GM23338 (cell line): Measurements from ENCODE around the gene ZMYND8. TPM values are rescaled to one million over a fixed set of nuclear protein-coding genes. Genes with fewer than 3 reads are reported as not detected.

Experiments used
- ATAC-seq: fragments of 200-7000 bp; cut with Tn5 transposase; 3 replicates; pipeline ENCODE4 v1.9.1; 2020
- DNase-seq: peaks from one replicate; pipeline ENCODE4 v3.0.0-alpha.2; 2015; ENCODE audit warnings: low spot score
- H2AFZ ChIP-seq: fragments of 200-600 bp; sonication (generic); 2 replicates; pipeline ENCODE4 v1.8.0; 2016; ENCODE audit warnings: antibody characterized with exemption, mild to moderate bottlenecking, moderate library complexity
- H3F3A ChIP-seq: fragments of 200-600 bp; sonication (generic); replicated peaks from 2 replicates; pipeline ENCODE4 v1.8.0; 2017; ENCODE audit warnings: antibody characterized with exemption, mixed run types, low read depth
- H3K27ac ChIP-seq: fragments of 200-600 bp; sonication (generic); 2 replicates; pipeline ENCODE4 v1.6.1; 2016; ENCODE audit warnings: low read depth
- H3K27me3 ChIP-seq: fragments of 200-600 bp; sonication (generic); 2 replicates; pipeline ENCODE4 v1.8.0; 2016; ENCODE audit warnings: mild to moderate bottlenecking, mixed run types, moderate library complexity; ENCODE audit not compliant: insufficient read depth
- H3K36me3 ChIP-seq: fragments of 200-600 bp; sonication (generic); 2 replicates; pipeline ENCODE4 v1.8.0; 2016; ENCODE audit warnings: mild to moderate bottlenecking; ENCODE audit not compliant: insufficient read depth
- H3K4me1 ChIP-seq: fragments of 200-600 bp; sonication (generic); 2 replicates; pipeline ENCODE4 v1.8.0; 2016; ENCODE audit warnings: mild to moderate bottlenecking, moderate library complexity; ENCODE audit not compliant: insufficient read depth
- H3K4me2 ChIP-seq: fragments of 200-600 bp; sonication (generic); 2 replicates; pipeline ENCODE4 v1.7.1; 2017; ENCODE audit warnings: mixed run types
- H3K4me3 ChIP-seq: fragments of 200-600 bp; sonication (generic); 2 replicates; pipeline ENCODE4 v1.6.1; 2016; ENCODE audit warnings: mixed run types
- H3K79me2 ChIP-seq: fragments of 200-600 bp; sonication (generic); replicated peaks from 2 replicates; pipeline ENCODE4 v1.8.0; 2017; ENCODE audit warnings: mild to moderate bottlenecking; ENCODE audit not compliant: insufficient read depth
- H3K9me2 ChIP-seq: fragments of 200-600 bp; sonication (generic); 2 replicates; pipeline ENCODE4 v1.8.0; 2017; ENCODE audit not compliant: insufficient read depth
- H4K20me1 ChIP-seq: fragments of 200-600 bp; sonication (generic); replicated peaks from 2 replicates; pipeline ENCODE4 v1.8.0; 2017; ENCODE audit warnings: mild to moderate bottlenecking; ENCODE audit not compliant: insufficient read depth
- H3K27ac Mint-ChIP-seq: 2 replicates; pipeline ENCODE4 v1.8.0; 2020; ENCODE audit warnings: inconsistent platforms, mild to moderate bottlenecking, moderate library complexity, mixed read lengths
- H3K27me3 Mint-ChIP-seq: 3 replicates; pipeline ENCODE4 v1.8.0; 2022; ENCODE audit warnings: low read depth, mild to moderate bottlenecking, moderate library complexity, mixed read lengths, inconsistent platforms; ENCODE audit not compliant: insufficient read depth, poor library complexity
- H3K36me3 Mint-ChIP-seq: 3 replicates; pipeline ENCODE4 v1.8.0; 2021; ENCODE audit warnings: low read depth, mild to moderate bottlenecking, inconsistent platforms, moderate library complexity, mixed read lengths
- H3K4me1 Mint-ChIP-seq: 3 replicates; pipeline ENCODE4 v1.8.0; 2020; ENCODE audit warnings: mild to moderate bottlenecking, inconsistent platforms, mixed read lengths
- H3K4me3 Mint-ChIP-seq: 3 replicates; pipeline ENCODE4 v1.8.0; 2021; ENCODE audit warnings: moderate library complexity, mild to moderate bottlenecking, inconsistent platforms, mixed read lengths
- H3K9me3 Mint-ChIP-seq: 3 replicates; pipeline ENCODE4 v1.8.0; 2020; ENCODE audit warnings: moderate library complexity, mild to moderate bottlenecking, inconsistent platforms, mixed read lengths
- CREB1 ChIP-seq: fragments of 250-450 bp; sonication (Bioruptor Pico); IDR thresholded peaks from 2 replicates; pipeline ENCODE4 v1.5.0; 2020; ENCODE audit warnings: low read depth, mild to moderate bottlenecking, moderate library complexity
- CTCF ChIP-seq, 2 experiments: fragments of 200-600 bp in 1 of 2; sonication (generic) in 1 of 2; conservative IDR thresholded peaks; 2 replicates each; pipeline versions ENCODE4 v1.5.1 to v1.6.1; 2016 to 2017; ENCODE audit warnings: antibody characterized with exemption in 2 of 2, low read depth in 2 of 2, mild to moderate bottlenecking in 2 of 2, moderate library complexity in 1 of 2
- EZH2phosphoT487 ChIP-seq: fragments of 200-600 bp; sonication (generic); IDR thresholded peaks from one replicate; pipeline ENCODE4 v1.8.1; 2018; ENCODE audit warnings: antibody characterized with exemption; ENCODE audit not compliant: unreplicated experiment
- STAT1 ChIP-seq: IDR thresholded peaks from one replicate; pipeline ENCODE4 v1.6.1; 2016; ENCODE audit warnings: antibody characterized with exemption; ENCODE audit not compliant: unreplicated experiment
- ZNF114 ChIP-seq: fragments of 250-450 bp; sonication (Bioruptor Pico); IDR thresholded peaks from 2 replicates; pipeline ENCODE4 v1.5.0; 2020; ENCODE audit warnings: mild to moderate bottlenecking, moderate library complexity
- ZNF331 ChIP-seq: fragments of 250-450 bp; sonication (Bioruptor Pico); IDR thresholded peaks from 2 replicates; pipeline ENCODE4 v1.5.0; 2020; ENCODE audit warnings: low read depth, mild to moderate bottlenecking, moderate library complexity
- ZNF462 ChIP-seq: fragments of 250-450 bp; sonication (Bioruptor Pico); IDR thresholded peaks from 2 replicates; pipeline ENCODE4 v1.5.0; 2020; ENCODE audit warnings: mild to moderate bottlenecking, moderate library complexity
- polyA plus RNA-seq: library from polyadenylated mRNA; unstranded; fragments of >200 nt; fragmentation: Nextera tagmentation; extraction: Ambion mirVana; gene quantifications from 2 replicates; pipeline ENCODE4 v1.2.1, GENCODE V29; 2016
- total RNA-seq: library from RNA; depleted of rRNA; stranded (reverse); fragments of >200 nt; shearing (Covaris generic); gene quantifications from 2 replicates; pipeline ENCODE4 v1.2.3, GENCODE V29; 2014

ZMYND8 gene
- total and polyA plus RNA-seq, 2 experiments from 2014 or later = 70.9 to 128 TPM

DNA sequence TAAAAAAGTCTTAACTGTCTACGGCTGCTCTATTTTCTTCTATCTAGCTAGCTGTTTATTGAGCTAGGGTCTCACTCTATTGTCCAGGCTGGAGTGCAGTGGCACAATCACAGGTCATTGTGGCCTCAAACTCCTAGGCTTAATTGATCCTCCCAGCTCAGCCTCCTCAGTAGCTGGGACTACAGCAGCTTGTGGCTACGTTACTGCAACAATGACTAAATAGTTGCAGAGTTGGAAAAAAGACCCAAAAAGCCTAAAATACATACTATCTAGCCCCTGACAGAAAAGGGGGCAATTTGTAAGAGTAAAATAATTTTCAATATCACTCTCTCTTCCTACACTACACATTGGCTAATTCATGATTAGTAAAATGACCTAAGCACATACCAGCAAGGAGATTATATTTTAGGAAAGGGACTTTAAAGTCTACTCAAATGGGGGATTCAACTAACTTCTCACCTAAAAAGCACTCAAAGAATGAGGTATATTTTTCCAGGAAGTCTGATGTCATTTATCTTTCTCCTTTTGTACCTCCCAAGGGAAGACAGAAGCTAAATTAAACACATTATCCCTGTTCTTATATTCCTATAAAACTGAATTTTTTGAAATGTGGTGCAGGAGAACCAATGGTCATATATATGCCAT, 82.8 kb downstream of the ZMYND8 start:
- H3K27me3 Mint-ChIP-seq = peaks cover 12% of the 10 kb centered on the region
- no peaks in the 10 kb centered on the region for H3K27me3 ChIP-seq
- H4K20me1 ChIP-seq = peaks cover 10% of the 10 kb centered on the region; the same call in 1 of the 2 replicates
- peaks cover 89% of the 10 kb centered on the region for H3K79me2 ChIP-seq
- H3K27ac ChIP-seq = peak overlapping the region; percentile 61; the same call in 1 of the 2 replicates
- no peak for TF ChIP-seq EZH2phosphoT487
- TF ChIP-seq CTCF (conservative IDR thresholded peaks at IDR 0.05; ENCODE audit: low read depth in 2 of 2) = no peak
- TF ChIP-seq ZNF331 (CRISPR knock-in tag) = no peak
- no peak for TF ChIP-seq ZNF114 (CRISPR knock-in tag)
- no peak for TF ChIP-seq STAT1
- TF ChIP-seq ZNF462 (CRISPR knock-in tag) = no peak
- no peak for TF ChIP-seq CREB1 (CRISPR knock-in tag)
- no peaks in the 10 kb centered on the region for H3K9me2 ChIP-seq
- no peak overlapping the region for H3K4me2 ChIP-seq
- no peak overlapping the region for H2AFZ ChIP-seq
- H3K36me3 ChIP-seq = peaks cover 24% of the 10 kb centered on the region
- ATAC-seq = no peak
- peak overlapping the region; percentile 21; the same call in 1 of the 2 replicates for H3K27ac Mint-ChIP-seq
- no peak overlapping the region for H3K4me3 ChIP-seq
- DNase-seq = no peak
- H3K36me3 Mint-ChIP-seq = peaks cover 90% of the 10 kb centered on the region
- H3K9me3 Mint-ChIP-seq = no peaks in the 10 kb centered on the region
- 0 out of 2 replicates have a peak, but pooled peaks cover 5% of the 10 kb centered on the region for H3K4me1 ChIP-seq
- no peak overlapping the region for H3K4me3 Mint-ChIP-seq
- H3K4me1 Mint-ChIP-seq = peaks cover 32% of the 10 kb centered on the region
- H3F3A ChIP-seq = peaks cover 41% of the 10 kb centered on the region
